ENCODE results near the gene ARID1B. TPM values are rescaled to one million over a fixed set of nuclear protein-coding genes. Genes with fewer than 3 reads are reported as not detected.

ARID1B gene
- polyA plus RNA-seq, 1 experiment = 17.0 TPM

DNA sequence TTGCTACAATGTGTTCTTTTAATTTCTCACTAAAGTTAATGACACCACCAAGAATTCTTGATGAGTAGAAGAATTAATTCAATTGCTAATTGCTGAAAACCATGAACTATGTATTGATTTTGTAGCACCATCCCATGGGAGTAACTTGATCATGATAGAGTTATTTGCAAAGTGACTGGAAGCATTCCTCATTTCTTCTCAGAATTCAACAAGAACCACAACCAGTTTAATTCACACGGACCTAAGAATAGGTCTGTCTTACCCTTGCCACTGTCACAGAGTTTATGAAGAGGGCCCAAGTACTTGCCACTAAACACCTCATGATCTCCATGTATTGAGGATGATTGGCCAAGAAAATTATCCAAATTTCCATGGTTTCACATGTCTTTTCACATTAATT is 324.0 kb downstream of the ARID1B start:
- DNase-seq (ENCODE audit: low read depth) = no peak
- ChIA-PET POLR2A (no interaction called here), CTCF (no interaction called here)
- TF ChIP-seq, protein P1, sequence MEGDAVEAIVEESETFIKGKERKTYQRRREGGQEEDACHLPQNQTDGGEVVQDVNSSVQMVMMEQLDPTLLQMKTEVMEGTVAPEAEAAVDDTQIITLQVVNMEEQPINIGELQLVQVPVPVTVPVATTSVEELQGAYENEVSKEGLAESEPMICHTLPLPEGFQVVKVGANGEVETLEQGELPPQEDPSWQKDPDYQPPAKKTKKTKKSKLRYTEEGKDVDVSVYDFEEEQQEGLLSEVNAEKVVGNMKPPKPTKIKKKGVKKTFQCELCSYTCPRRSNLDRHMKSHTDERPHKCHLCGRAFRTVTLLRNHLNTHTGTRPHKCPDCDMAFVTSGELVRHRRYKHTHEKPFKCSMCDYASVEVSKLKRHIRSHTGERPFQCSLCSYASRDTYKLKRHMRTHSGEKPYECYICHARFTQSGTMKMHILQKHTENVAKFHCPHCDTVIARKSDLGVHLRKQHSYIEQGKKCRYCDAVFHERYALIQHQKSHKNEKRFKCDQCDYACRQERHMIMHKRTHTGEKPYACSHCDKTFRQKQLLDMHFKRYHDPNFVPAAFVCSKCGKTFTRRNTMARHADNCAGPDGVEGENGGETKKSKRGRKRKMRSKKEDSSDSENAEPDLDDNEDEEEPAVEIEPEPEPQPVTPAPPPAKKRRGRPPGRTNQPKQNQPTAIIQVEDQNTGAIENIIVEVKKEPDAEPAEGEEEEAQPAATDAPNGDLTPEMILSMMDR (IDR thresholded peaks at IDR 0.05; ENCODE audit: insufficient read depth, low read depth, low read length) = no peak
- no peaks in the 10 kb centered on the region for H3K36me3 ChIP-seq (ENCODE audit: control insufficient read depth, insufficient read depth, low read length)
- no peaks in the 10 kb centered on the region for H3K27me3 ChIP-seq (ENCODE audit: control insufficient read depth, insufficient read depth, low read length)
- no peak overlapping the region for H3K4me3 ChIP-seq (ENCODE audit: low read depth, low read length)

DNA sequence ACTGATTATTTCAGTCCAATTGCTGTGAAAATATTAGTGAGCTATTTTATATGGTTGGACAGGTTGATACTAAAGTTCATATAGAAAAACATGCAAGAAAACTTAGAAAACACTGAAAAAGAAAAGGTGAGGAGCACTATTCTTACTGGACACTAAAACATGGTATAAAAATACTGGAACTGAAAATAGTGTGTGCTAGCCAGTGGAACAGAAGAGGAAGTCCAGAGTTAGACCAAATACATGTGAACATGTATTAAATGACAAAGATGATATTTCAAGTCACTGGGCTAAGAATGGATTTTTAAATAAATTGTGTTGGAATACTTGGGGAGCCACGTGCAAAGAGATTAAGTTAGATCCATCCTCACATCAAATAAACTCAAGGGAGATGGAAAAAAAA is 327.6 kb downstream of the ARID1B start:
- POLR2A ChIA-PET = no interaction called here
- TF ChIP-seq, protein P1 (IDR thresholded peaks at IDR 0.05; ENCODE audit: insufficient read depth, low read depth, low read length) = no peak

DNA sequence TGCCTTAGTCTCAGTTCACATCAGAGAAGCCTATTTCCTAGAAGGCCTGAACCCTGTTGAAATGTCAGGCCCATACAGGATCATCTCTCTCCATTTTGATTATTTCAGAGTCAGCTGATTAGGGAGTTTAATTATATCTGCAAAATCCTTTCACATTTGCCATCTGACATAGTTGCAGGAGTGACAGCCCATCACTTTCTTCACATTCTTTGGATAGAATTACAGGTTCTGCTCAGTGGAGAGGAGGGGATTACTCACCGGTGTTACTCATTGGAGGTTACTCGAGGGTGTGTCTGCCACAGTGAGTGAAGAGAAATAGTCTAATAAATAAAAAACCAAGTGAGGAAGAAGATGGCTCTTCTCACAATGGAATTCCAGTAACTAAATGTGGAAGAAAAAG is 329.3 kb downstream of the ARID1B start:
- CTCF ChIA-PET = no interaction called here
- Histone ChIP-seq H3K36me3 (ENCODE audit: control insufficient read depth, insufficient read depth, low read length) (0 out of 2 replicates have a peak, but pooled peaks cover 1% of the 10 kb centered on the region), H3K4me3 (ENCODE audit: low read depth, low read length) (no peak overlapping the region), H3K27me3 (ENCODE audit: control insufficient read depth, insufficient read depth, low read length) (no peaks in the 10 kb centered on the region)
- no peak for DNase-seq (ENCODE audit: low read depth)
- POLR2A ChIA-PET = no interaction called here
- TF ChIP-seq, protein P1 (IDR thresholded peaks at IDR 0.05; ENCODE audit: insufficient read depth, low read depth, low read length) = no peak

More for the DNA sequence above, 327.6 kb downstream of the ARID1B start:
- H3K4me3 ChIP-seq (ENCODE audit: low read depth, low read length) = no peak overlapping the region
- CTCF ChIA-PET = interaction anchor here (0.7 kb wide), 1 partner anchor 317 kb away, joined by 4 read pairs; no protein-coding TSS in a partner anchor
- no peaks in the 10 kb centered on the region for H3K36me3 ChIP-seq (ENCODE audit: control insufficient read depth, insufficient read depth, low read length)
- no peak for DNase-seq (ENCODE audit: low read depth)
- H3K27me3 ChIP-seq (ENCODE audit: control insufficient read depth, insufficient read depth, low read length) = no peaks in the 10 kb centered on the region

DNA sequence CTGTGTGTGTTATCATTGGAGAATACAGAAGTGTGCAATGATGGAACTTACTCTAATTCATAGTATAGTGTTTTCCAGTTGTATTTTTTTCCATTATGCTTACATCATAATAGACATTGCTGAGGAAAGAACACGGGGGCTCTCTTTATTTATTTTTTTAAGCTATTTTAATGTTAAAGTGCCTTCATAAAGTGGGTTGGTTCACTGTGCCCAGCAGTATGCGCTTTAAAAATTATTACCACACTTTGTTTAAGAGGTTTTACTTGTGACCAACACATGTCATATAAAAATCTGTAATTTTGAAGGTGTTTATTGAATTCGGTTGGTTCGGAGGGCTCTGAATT is 330.4 kb downstream of the ARID1B start:
- CTCF ChIA-PET = no interaction called here
- TF ChIP-seq, protein P1 (IDR thresholded peaks at IDR 0.05; ENCODE audit: insufficient read depth, low read depth, low read length) = no peak
- POLR2A ChIA-PET = no interaction called here

DNA sequence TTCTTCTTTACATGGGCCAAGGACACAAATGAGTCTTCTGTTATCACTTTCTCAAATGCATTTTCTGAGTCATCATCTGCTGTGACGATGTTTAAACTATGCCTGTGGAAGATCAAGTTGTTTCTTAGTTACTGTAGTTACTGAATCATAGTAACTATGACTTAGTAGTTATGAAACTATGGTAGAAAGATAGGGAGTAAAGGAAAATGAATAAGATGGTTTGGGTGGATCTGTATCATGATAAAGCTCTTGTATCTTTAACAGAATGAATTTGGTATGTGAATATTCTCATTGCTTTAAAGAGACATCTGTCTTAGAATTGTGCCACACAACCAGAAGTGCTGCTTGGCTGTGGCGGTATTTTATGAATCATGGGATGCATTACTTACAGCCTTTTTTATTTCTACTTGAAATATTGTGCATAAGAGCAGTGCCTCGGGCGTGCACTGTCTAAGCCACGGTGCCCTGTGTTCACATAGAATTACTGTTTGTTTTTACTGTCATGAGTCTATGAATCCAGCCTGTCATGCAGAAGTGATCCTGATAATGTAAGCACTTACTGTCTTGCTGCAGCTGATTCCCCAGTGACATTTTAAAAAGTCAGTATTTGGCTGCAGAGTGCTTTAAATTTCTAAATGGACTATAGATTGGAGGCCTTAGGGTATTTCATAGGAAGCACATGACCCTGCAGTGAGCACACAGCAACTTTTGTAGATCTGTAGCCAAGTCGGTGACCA is 330.9 kb downstream of the ARID1B start:
- Histone ChIP-seq H3K36me3 (ENCODE audit: control insufficient read depth, insufficient read depth, low read length) (0 out of 2 replicates have a peak, but pooled peaks cover 3% of the 10 kb centered on the region), H3K4me3 (ENCODE audit: low read depth, low read length) (no peak overlapping the region), H3K27me3 (ENCODE audit: control insufficient read depth, insufficient read depth, low read length) (no peaks in the 10 kb centered on the region)
- DNase-seq (ENCODE audit: low read depth) = peak; percentile 89
- CTCF ChIA-PET = interaction anchor here (1.2 kb wide), 1 partner anchor 16 kb away, joined by 3 read pairs; no protein-coding TSS in a partner anchor
- TF ChIP-seq, protein P1 (IDR thresholded peaks at IDR 0.05; ENCODE audit: insufficient read depth, low read depth, low read length) = no peak
- POLR2A ChIA-PET = no interaction called here

More for the DNA sequence above, 330.4 kb downstream of the ARID1B start:
- no peak overlapping the region for H3K4me3 ChIP-seq (ENCODE audit: low read depth, low read length)
- no peaks in the 10 kb centered on the region for H3K27me3 ChIP-seq (ENCODE audit: control insufficient read depth, insufficient read depth, low read length)
- no peak for DNase-seq (ENCODE audit: low read depth)
- 0 out of 2 replicates have a peak, but pooled peaks cover 3% of the 10 kb centered on the region for H3K36me3 ChIP-seq (ENCODE audit: control insufficient read depth, insufficient read depth, low read length)

Measured in BJ (cell line).